HG03571 (cell line): ENCODE measurements around the gene DDIT4L.
"Not testable (repeated sequence)": the region's sequence is repeated elsewhere in the genome, so short reads cannot be mapped to it uniquely, and the experiment has no call there.

Experiments used
- ATAC-seq: cut with Tn5 transposase; IDR thresholded peaks from one replicate; pipeline ENCODE4 v1.9.1; 2021; ENCODE audit not compliant: unreplicated experiment

DDIT4L gene, protein sequence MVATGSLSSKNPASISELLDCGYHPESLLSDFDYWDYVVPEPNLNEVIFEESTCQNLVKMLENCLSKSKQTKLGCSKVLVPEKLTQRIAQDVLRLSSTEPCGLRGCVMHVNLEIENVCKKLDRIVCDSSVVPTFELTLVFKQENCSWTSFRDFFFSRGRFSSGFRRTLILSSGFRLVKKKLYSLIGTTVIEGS

GRCh38 chr4:100189820-100190642 is at the start of gene DDIT4L:
DDIT4L (minus strand) TSS chr4:100190468; CDS start chr4:100189983, 485 bp downstream.
- no peak for ATAC-seq

- ATAC-seq, result no peak
These were observed 49.7 kb upstream of the DDIT4L start for GRCh38 chr4:100240008-100240407.

DNA sequence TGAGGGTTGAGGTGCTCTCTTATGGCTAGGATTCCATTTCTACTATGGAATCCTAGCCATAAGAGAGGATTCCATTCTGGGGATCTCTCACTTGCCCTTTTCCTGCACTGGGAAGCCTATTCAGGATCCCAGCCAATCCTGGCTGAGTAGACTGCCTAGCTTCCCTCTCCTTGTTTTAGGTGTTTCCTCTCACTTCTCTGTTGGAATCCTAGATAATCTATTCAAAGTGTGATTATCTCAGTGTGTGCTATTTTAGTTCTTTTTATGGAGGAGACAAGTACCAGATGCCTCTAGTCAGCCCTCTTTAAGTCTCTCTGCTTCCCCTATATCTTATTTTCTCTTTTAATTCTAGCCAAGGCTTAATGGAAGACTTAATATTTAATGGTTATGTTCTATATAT is 34.5 kb upstream of the DDIT4L start:
- no peak for ATAC-seq

- ATAC-seq, result no peak
These were observed 33.9 kb upstream of the DDIT4L start for GRCh38 chr4:100224160-100224559.

GRCh38 chr4:100208964-100209363 is 18.7 kb upstream of the DDIT4L start:
- peak; percentile 94 for ATAC-seq

- ATAC-seq, result peak; percentile 10
These were observed 18.2 kb upstream of the DDIT4L start for GRCh38 chr4:100208459-100208858.

DNA sequence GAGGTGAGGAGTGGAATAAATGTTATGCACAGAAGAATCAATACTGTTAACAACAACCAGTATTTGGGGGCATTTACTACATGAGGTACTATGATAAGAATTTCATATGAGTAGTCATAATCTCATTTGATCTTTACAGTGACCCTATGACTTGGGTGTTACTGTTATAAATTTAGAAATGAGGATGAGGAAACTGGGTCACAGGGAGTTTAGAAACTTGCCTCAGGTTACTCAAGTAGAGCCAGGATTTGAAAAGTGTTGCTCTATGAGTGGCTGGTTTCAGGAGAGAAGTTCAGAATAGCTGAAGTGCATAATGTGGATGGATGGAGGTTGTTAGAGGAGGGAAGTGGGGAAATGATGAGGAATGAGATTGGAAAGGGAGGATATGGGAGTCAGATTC is 16.6 kb upstream of the DDIT4L start:
- no peak for ATAC-seq

DNA sequence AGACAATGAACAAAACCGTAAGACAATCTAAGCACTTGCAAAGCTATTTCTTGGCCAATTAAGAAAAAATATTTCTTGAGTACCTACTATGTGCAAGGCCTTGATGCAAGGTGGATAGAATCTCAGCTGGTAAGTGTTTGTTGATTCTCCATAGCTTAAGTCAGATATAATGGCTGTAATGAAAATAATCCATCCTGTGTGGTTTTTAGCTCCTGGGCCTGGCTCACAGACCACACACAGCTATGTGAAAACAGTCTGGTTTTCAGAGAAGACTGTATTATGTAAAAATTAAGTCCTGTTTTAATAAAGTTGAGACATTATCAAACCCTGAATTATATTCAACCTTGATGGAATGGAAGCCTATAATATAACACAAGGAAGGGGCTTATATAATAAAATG is 7.8 kb upstream of the DDIT4L start:
- ATAC-seq, result no peak

DNA sequence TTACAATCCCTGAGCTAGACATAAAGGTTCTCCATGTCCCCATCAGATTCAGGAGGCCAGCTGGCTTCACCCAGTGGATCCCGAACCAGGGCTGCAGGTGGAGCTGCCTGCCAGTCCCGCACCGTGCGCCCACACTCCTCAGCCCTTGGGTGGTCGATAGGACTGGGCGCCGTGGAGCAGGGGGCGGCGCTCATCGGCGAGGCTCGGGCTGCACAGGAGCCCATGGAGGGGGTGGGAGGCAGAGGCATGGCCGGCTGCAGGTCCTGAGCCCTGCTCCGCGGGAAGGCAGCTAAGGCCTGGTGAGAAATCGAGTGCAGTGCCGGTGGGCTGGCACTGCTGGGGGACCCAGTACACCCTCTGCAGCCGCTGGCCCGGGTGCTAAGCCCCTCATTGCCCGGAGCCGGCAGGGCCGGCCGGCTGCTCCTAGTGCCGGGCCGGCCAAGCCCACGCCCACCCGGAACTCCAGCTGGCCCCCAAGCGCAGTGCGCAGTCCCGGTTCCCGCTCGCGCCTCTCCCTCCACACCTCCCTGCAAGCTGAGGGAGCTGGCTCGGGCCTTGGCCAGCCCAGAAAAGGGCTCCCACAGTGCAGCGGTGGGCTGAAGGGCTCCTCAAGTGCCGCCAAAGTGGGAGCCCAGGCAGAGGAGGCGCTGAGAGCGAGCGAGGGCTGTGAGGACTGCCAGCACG is 6.3 kb upstream of the DDIT4L start:
- not testable (repeated sequence) for ATAC-seq

- no peak for ATAC-seq
These were observed 654 bp upstream of the DDIT4L start for GRCh38 chr4:100190643-100191600.

- no peak for ATAC-seq
These were observed 1.4 kb downstream of the DDIT4L start for GRCh38 chr4:100188829-100189228.

DNA sequence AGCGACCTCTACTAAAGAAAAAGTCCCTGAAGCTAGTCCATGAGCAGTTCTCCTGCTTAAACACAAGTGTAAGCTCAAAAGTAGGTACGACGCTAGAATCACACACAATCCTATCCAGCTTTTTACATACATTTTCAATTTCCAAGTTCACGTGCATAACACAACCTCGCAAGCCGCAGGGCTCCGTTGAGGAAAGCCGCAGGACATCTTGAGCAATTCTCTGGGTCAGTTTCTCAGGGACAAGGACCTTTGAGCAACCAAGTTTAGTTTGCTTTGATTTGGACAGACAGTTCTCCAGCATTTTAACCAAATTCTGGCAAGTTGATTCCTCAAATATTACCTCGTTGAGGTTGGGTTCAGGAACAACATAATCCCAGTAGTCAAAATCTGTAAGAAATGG is 2.5 kb downstream of the DDIT4L start:
- ATAC-seq, result no peak

GRCh38 chr4:100184787-100185186 is 5.5 kb downstream of the DDIT4L start:
- no peak for ATAC-seq

- ATAC-seq, result no peak
These were observed 12.4 kb downstream of the DDIT4L start for GRCh38 chr4:100177855-100178254.

GRCh38 chr4:100177126-100177525 is 13.1 kb downstream of the DDIT4L start:
- no peak for ATAC-seq

GRCh38 chr4:100175858-100176257 is 14.4 kb downstream of the DDIT4L start:
- ATAC-seq, result no peak

DNA sequence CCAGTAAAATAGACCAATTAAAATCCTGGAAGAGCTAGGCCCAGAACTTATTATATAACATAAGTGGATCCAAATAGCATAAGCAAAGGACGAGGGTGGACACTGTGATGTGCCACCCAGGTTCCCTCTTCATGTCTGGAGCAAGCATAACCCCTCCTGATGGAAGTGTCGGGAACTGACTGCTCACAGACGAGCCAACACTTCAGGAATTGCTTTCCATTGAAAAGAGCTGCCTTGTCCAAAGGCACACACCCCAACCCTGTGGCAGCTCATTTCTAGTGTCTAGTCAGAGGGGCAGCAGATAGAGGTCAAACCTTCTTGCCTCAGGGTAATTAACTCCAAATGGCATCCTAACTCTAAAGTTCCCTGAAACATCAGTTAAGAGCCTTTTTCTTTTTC is 15.3 kb downstream of the DDIT4L start:
- no peak for ATAC-seq

DNA sequence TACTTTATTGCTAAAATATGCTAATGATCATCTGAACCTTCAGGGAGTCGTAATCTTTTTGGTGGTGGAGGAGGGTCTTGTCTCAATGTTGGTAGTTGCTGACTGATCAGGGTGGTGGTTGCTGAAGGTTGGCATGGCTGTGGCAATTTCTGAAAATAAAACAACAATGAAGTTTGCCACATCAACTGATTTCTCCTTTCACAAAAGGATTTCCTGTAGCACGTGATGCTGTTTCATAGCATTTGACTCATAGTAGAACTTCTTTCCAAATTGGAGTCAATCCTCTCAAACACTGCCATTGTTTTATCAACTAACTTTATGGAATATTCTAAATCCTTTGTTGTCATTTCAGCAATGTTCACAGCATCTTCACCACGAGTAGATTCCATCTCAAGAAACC is 19.3 kb downstream of the DDIT4L start:
- ATAC-seq, result no peak

GRCh38 chr4:100169491-100170485 is 20.5 kb downstream of the DDIT4L start:
- no peak for ATAC-seq

DNA sequence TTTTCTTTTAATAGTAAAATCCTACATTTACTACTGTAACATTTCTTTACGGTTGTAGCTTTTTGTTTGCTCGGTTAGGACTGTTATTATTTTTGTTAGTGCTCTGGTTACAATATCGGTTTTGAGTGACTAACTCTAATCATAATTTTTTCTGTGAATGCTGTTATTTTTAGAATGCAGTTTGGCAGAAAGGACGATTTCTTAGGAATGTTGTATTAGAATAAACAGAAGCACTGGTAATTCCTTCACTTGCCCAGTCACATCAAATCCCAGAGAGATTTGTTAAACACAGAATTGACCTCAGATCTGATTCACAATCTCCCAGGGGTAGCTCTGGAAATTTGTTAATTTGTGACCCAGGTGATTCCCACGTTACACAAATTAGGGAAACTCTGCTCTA is 21.7 kb downstream of the DDIT4L start:
- no peak for ATAC-seq
